Endothelial cell of umbilical vein (primary cell): ENCODE measurements around the gene MINDY4B. TPM values are rescaled to one million over a fixed set of nuclear protein-coding genes. Genes with fewer than 3 reads are reported as not detected.

Experiments used
- BruUV-seq: library from RNA; stranded (reverse); fragments of 400-500 nt; replicated peaks from 2 replicates; lab custom pipeline; 2021; lab: Mats Ljungman, UMichigan
- CTCF ChIA-PET: fragments of 300-600, 350-600 bp; sonication (Branson Sonifier 250); formaldehyde crosslinking; loops from one replicate; lab custom pipeline; 2021; ENCODE audit warnings: antibody characterized with exemption, inconsistent platforms; lab: Charles Lee
- POLR2A ChIA-PET: fragments of 300-600, 350-600 bp; sonication (Branson Sonifier 250); formaldehyde crosslinking; loops from one replicate; lab custom pipeline; 2021; ENCODE audit warnings: antibody characterized with exemption, inconsistent platforms; lab: Charles Lee
- DNase-seq: peaks from one replicate; pipeline ENCODE4 v3.0.0-alpha.2; 2011; ENCODE audit warnings: low read depth, low spot score
- FAIRE-seq: peaks from 2 replicates; lab custom pipeline; 2011; peaks lifted over from hg19 to GRCh38; lab: Jason Lieb, UNC
- H2AFZ ChIP-seq: 2 replicates; pipeline ENCODE4 v1.6.0; 2012; ENCODE audit warnings: low read depth, low read length, control low read depth, inconsistent platforms
- H3K27ac ChIP-seq: 2 replicates; pipeline ENCODE4 v1.5.1; 2011; ENCODE audit warnings: low read depth, mild to moderate bottlenecking, control low read depth, low read length, moderate library complexity; ENCODE audit not compliant: insufficient read depth
- H3K27me3 ChIP-seq, 2 experiments: 2 replicates each; pipeline versions ENCODE4 v1.6.0 to v1.6.1; 2011; ENCODE audit warnings: low read length in 2 of 2, mixed read lengths in 1 of 2; ENCODE audit not compliant: control insufficient read depth in 2 of 2, insufficient read depth in 2 of 2
- H3K36me3 ChIP-seq, 2 experiments: 2 replicates in 1 of 2; 3 replicates in 1 of 2; pipeline ENCODE4 v1.5.1; 2011; ENCODE audit warnings: low read length in 2 of 2, mild to moderate bottlenecking in 1 of 2, moderate library complexity in 1 of 2; ENCODE audit not compliant: control insufficient read depth in 2 of 2, insufficient read depth in 2 of 2; ENCODE audit errors: extremely low read depth in 1 of 2
- H3K4me1 ChIP-seq: 3 replicates; pipeline ENCODE4 v1.5.1; 2011; ENCODE audit warnings: mild to moderate bottlenecking, low read length; ENCODE audit not compliant: control insufficient read depth, insufficient read depth; ENCODE audit errors: extremely low read depth
- H3K4me2 ChIP-seq: 2 replicates; pipeline ENCODE4 v1.6.1; 2011; ENCODE audit warnings: low read length, control low read depth, mixed read lengths; ENCODE audit not compliant: insufficient read depth
- H3K4me3 ChIP-seq, 3 experiments: fragments of 200-600 bp in 1 of 3; sonication (generic), shearing (Covaris generic) in 1 of 3; replicated peaks in 1 of 3; 2 replicates each; pipeline ENCODE4 v1.5.1; 2011 to 2016; ENCODE audit warnings: control low read depth in 3 of 3, low read length in 3 of 3, mild to moderate bottlenecking in 2 of 3, inconsistent platforms in 1 of 3, low read depth in 1 of 3, moderate library complexity in 1 of 3; ENCODE audit not compliant: insufficient read depth in 1 of 3
- H3K79me2 ChIP-seq: 2 replicates; pipeline ENCODE4 v1.6.0; 2012; ENCODE audit warnings: low read length, inconsistent platforms; ENCODE audit not compliant: control insufficient read depth, insufficient read depth
- H3K9ac ChIP-seq: replicated peaks from 2 replicates; pipeline ENCODE3; 2011; ENCODE audit warnings: low read length, control low read depth; ENCODE audit not compliant: insufficient read depth; ENCODE audit errors: extremely low read depth
- H3K9me1 ChIP-seq: replicated peaks from 3 replicates; pipeline ENCODE4 v1.6.0; 2011; ENCODE audit warnings: mild to moderate bottlenecking, low read length; ENCODE audit not compliant: control insufficient read depth, insufficient read depth; ENCODE audit errors: extremely low read depth
- H3K9me3 ChIP-seq: replicated peaks from 2 replicates; pipeline ENCODE4 v1.5.1; 2012; ENCODE audit warnings: low read length, inconsistent platforms; ENCODE audit not compliant: control insufficient read depth, insufficient read depth
- H4K20me1 ChIP-seq: replicated peaks from 2 replicates; pipeline ENCODE3; 2011; ENCODE audit warnings: mild to moderate bottlenecking, low read length; ENCODE audit not compliant: control insufficient read depth, insufficient read depth; ENCODE audit errors: extremely low read depth
- EZH2 ChIP-seq: IDR thresholded peaks from 2 replicates; pipeline ENCODE4 v1.6.1; 2012; ENCODE audit warnings: borderline replicate concordance, low read depth, mild to moderate bottlenecking, moderate library complexity, low read length, inconsistent platforms; ENCODE audit not compliant: severe bottlenecking
- FOS ChIP-seq: IDR thresholded peaks from 2 replicates; pipeline ENCODE4 v1.6.1; 2011; ENCODE audit warnings: mild to moderate bottlenecking, low read length, moderate library complexity, borderline replicate concordance; ENCODE audit not compliant: insufficient read depth
- GATA2 ChIP-seq: IDR thresholded peaks from 2 replicates; pipeline ENCODE4 v1.7.0; 2011; ENCODE audit warnings: low read depth, mild to moderate bottlenecking, moderate library complexity, mixed read lengths, low read length; ENCODE audit not compliant: insufficient read length, insufficient read depth
- JUN ChIP-seq: IDR thresholded peaks from 2 replicates; pipeline ENCODE4 v1.6.1; 2011; ENCODE audit warnings: borderline replicate concordance, low read depth; ENCODE audit not compliant: insufficient read length, insufficient read depth
- MYC ChIP-seq: IDR thresholded peaks from one replicate; pipeline ENCODE4 v1.6.1; 2011; ENCODE audit warnings: mild to moderate bottlenecking, low read depth, low read length
- POLR2A ChIP-seq: IDR thresholded peaks from 2 replicates; pipeline ENCODE4 v1.6.1; 2012; ENCODE audit warnings: low read depth, mild to moderate bottlenecking, control low read depth, low read length
- POLR2AphosphoS5 ChIP-seq: IDR thresholded peaks from 2 replicates; pipeline ENCODE4 v1.6.1; 2012; ENCODE audit warnings: low read depth, mild to moderate bottlenecking, control low read depth, low read length, moderate library complexity; ENCODE audit not compliant: insufficient read depth
- dilution Hi-C: fragments of 300-500 bp; cut with MboI; formaldehyde crosslinking; loops from one replicate; pipeline ENCODE4 v1.15.0; 2019; ENCODE audit warnings: low sequenced_read_pairs; ENCODE audit not compliant: extremely low pct_ligation_motif_present
- intact Hi-C: fragments of 100-400 bp; cut with micrococcal nuclease; formaldehyde crosslinking; loops from one replicate; pipeline ENCODE4 v1.10.0; 2022
- polyA plus RNA-seq, 4 experiments: library from polyadenylated mRNA; depleted of rRNA in 3 of 4; stranded (reverse) in 3 of 4; unstranded in 1 of 4; fragments of >200 nt; gene quantifications; 2 replicates each; pipeline versions ENCODE4 v1.2.1 to v1.2.3, GENCODE V29; 2011 to 2012; ENCODE audit warnings: missing spikeins in 1 of 4
- total RNA-seq: library from RNA; stranded (reverse); gene quantifications from 2 replicates; pipeline ENCODE4 v1.2.3, GENCODE V29; 2021
- TF ChIP-seq, protein P1 (sequence below): IDR thresholded peaks from 2 replicates; pipeline ENCODE4 v1.6.1; 2011; ENCODE audit not compliant: insufficient read depth, insufficient read length
- TF ChIP-seq, protein P2 (sequence below), 2 donors: IDR thresholded peaks; 1 replicate in 1 of 2; 2 replicates in 1 of 2; pipeline ENCODE4 v1.5.1; 2011; ENCODE audit warnings: low read length in 2 of 2, mild to moderate bottlenecking in 2 of 2, moderate library complexity in 2 of 2, control low read depth in 1 of 2, inconsistent platforms in 1 of 2, low read depth in 1 of 2; ENCODE audit not compliant: insufficient read depth in 1 of 2; ENCODE audit errors: extremely low read depth in 1 of 2

MINDY4B gene
- total and polyA plus RNA-seq, 2 donors (not counting 3 experiments of a cell fraction or from before 2014, with no cell fraction given), result not detected

DNA sequence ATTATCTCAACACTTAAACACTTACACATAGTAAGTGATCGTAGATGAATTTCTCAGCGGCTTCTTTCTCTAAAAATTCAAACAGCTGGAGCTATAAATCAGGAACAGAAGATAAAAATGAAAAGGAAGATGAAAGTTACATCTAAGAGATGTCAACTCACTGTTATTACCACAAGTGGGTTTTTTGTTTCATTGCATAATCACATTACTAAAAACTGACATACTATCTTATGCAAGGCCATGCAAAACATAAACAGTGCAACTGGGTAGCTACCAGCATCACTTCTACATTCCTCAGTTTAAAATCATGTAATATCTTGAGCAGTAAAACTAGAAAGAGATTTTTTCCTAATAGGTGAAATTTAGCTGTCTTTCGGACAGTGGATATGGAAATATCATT, 14.9 kb downstream of the MINDY4B start:
- dilution Hi-C loops (no loop called here), intact Hi-C loops (no loop called here)
- H3K79me2 ChIP-seq, result no peaks in the 10 kb centered on the region
- no peaks in the 10 kb centered on the region for H3K9me3 ChIP-seq
- no peak overlapping the region for H3K9ac ChIP-seq
- no peak overlapping the region for H3K4me3 ChIP-seq
- no peak overlapping the region for H3K27ac ChIP-seq
- ChIA-PET CTCF (interaction anchor here (1.3 kb wide), 1 partner anchor 102 kb away, joined by 3 read pairs; no protein-coding TSS in a partner anchor), POLR2A (no interaction called here)
- no peaks in the 10 kb centered on the region for H4K20me1 ChIP-seq
- no peaks in the 10 kb centered on the region for H3K9me1 ChIP-seq
- no peaks in the 10 kb centered on the region for H3K4me1 ChIP-seq
- no peak overlapping the region for H2AFZ ChIP-seq
- FAIRE-seq, result no peak
- no peaks in the 10 kb centered on the region for H3K36me3 ChIP-seq
- H3K27me3 ChIP-seq, result peaks cover 0 to 2% of the 10 kb centered on the region in 2 experiments
- DNase-seq, result no peak
- no peak for TF ChIP-seq GATA2
- TF ChIP-seq JUN, result no peak
- no peak for TF ChIP-seq EZH2
- TF ChIP-seq POLR2A, result no peak
- TF ChIP-seq FOS, result no peak
- TF ChIP-seq MYC, result no peak
- TF ChIP-seq POLR2AphosphoS5, result no peak
- TF ChIP-seq, protein P1, sequence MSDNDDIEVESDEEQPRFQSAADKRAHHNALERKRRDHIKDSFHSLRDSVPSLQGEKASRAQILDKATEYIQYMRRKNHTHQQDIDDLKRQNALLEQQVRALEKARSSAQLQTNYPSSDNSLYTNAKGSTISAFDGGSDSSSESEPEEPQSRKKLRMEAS, result no peak
- TF ChIP-seq, protein P2, sequence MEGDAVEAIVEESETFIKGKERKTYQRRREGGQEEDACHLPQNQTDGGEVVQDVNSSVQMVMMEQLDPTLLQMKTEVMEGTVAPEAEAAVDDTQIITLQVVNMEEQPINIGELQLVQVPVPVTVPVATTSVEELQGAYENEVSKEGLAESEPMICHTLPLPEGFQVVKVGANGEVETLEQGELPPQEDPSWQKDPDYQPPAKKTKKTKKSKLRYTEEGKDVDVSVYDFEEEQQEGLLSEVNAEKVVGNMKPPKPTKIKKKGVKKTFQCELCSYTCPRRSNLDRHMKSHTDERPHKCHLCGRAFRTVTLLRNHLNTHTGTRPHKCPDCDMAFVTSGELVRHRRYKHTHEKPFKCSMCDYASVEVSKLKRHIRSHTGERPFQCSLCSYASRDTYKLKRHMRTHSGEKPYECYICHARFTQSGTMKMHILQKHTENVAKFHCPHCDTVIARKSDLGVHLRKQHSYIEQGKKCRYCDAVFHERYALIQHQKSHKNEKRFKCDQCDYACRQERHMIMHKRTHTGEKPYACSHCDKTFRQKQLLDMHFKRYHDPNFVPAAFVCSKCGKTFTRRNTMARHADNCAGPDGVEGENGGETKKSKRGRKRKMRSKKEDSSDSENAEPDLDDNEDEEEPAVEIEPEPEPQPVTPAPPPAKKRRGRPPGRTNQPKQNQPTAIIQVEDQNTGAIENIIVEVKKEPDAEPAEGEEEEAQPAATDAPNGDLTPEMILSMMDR (IDR thresholded peaks at IDR 0.05; ENCODE audit: extremely low read depth in 1 of 2, insufficient read depth in 1 of 2, low read depth in 1 of 2, low read length in 2 of 2), result no peak
- H3K4me2 ChIP-seq, result no peak overlapping the region
- no TSS peak for BruUV-seq
